NCI-H1092 (cell line): Measurements from ENCODE around the gene VPS13D.

Experiments used
- DNase-seq: peaks from one replicate; lab custom pipeline; 2025; lab: John Stamatoyannopoulos, UW

The VPS13D gene

GRCh38 chr1:12426030-12426429, 196.2 kb downstream of the VPS13D start:
- DNase-seq = no peak

- no peak for DNase-seq
Observed at GRCh38 chr1:12428334-12428733, 198.5 kb downstream of the VPS13D start.

GRCh38 chr1:12430525-12430924, 200.7 kb downstream of the VPS13D start:
- no peak for DNase-seq

GRCh38 chr1:12432897-12433296, 203.1 kb downstream of the VPS13D start:
- DNase-seq = no peak

GRCh38 chr1:12433323-12434053, 203.7 kb downstream of the VPS13D start:
- peak; percentile 41 for DNase-seq

- no peak for DNase-seq
Observed at GRCh38 chr1:12434174-12434573, 204.3 kb downstream of the VPS13D start.

- no peak for DNase-seq
Observed at GRCh38 chr1:12434686-12435085, 204.9 kb downstream of the VPS13D start.

- no peak for DNase-seq
Observed at GRCh38 chr1:12435639-12436344, 206.0 kb downstream of the VPS13D start.

GRCh38 chr1:12436345-12436658, 206.5 kb downstream of the VPS13D start:
- no peak for DNase-seq

- DNase-seq = no peak
Observed at GRCh38 chr1:12436817-12437599, 207.2 kb downstream of the VPS13D start.

- DNase-seq = no peak
Observed at GRCh38 chr1:12437629-12438028, 207.8 kb downstream of the VPS13D start.

GRCh38 chr1:12438349-12438924, 208.6 kb downstream of the VPS13D start:
- no peak for DNase-seq

- DNase-seq = no peak
Observed at GRCh38 chr1:12439073-12439472, 209.2 kb downstream of the VPS13D start.

- no peak for DNase-seq
Observed at GRCh38 chr1:12441414-12442105, 211.7 kb downstream of the VPS13D start.

GRCh38 chr1:12442217-12442616, 212.4 kb downstream of the VPS13D start:
- DNase-seq = no peak

- no peak for DNase-seq
Observed at GRCh38 chr1:12443151-12443550, 213.3 kb downstream of the VPS13D start.

GRCh38 chr1:12444329-12444841, 214.6 kb downstream of the VPS13D start:
- no peak for DNase-seq

GRCh38 chr1:12445257-12445656, 215.4 kb downstream of the VPS13D start:
- no peak for DNase-seq

- DNase-seq = no peak
Observed at GRCh38 chr1:12446593-12446992, 216.8 kb downstream of the VPS13D start.

GRCh38 chr1:12447307-12447706, 217.5 kb downstream of the VPS13D start:
- DNase-seq = no peak

- DNase-seq = no peak
Observed at GRCh38 chr1:12447849-12448312, 218.1 kb downstream of the VPS13D start.

GRCh38 chr1:12448746-12449177, 218.9 kb downstream of the VPS13D start:
- DNase-seq = no peak
